ENCODE results near the gene COL25A1.

Gene COL25A1

DNA sequence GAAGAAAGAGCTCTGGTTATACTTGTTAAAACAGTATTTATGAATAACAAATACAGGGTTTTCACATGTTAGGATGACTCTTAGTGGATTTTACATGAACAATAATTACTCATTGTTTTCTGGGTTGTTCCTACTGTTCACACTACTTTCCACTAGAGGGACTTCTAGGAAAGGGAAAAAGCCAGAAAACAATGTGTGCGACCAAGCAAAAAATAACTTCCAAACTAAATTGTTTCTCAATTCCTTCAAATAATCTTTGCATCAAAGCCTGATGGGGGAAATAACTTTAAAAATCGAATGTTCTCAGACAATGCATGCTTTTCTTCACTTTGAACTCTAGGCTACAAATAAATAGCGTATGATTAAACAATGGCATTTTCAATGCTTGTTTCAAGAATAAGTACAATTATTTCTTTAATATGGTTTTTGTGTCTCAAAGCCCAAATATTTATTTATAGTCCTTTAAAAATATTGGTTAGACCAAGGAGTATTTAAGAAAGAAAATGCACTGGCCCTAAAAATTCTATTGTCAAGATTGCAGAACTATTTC, 467.5 kb downstream of the COL25A1 start:
- DNase-seq, result peak; percentile 11

DNA sequence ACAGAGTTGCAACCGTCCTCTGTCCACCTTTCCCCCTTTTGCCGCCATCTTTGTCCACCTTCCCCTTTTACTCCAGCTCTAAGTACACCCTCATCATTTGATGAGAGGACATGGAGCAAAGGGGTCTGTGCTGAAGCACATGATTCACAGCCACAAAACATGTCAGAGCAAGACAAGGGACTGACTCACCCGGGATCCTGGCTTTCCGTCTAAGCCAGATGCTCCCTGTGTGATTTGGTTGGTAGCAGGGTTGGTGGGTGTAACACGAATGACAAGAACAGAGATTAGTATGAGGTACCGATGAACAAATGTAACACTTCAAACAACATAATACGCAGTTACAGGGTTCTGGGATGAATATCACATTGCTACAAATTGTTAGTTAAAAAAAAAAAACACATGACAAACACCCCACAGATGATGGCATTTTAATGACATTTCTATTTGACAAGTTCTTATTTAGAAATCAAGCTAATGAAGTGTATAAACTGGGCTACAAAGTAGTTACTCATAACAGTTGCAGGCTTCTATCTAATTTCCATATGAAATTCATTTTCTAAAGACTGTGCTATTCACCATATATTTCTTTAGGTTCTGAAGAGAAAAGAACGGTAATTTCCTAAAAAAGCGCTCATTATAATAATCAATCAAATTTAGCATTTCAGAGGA, 468.2 kb downstream of the COL25A1 start:
- DNase-seq, result no peak

- no peak for DNase-seq
Measured at GRCh38 chr4:108833046-108833445, 469.4 kb downstream of the COL25A1 start.

DNA sequence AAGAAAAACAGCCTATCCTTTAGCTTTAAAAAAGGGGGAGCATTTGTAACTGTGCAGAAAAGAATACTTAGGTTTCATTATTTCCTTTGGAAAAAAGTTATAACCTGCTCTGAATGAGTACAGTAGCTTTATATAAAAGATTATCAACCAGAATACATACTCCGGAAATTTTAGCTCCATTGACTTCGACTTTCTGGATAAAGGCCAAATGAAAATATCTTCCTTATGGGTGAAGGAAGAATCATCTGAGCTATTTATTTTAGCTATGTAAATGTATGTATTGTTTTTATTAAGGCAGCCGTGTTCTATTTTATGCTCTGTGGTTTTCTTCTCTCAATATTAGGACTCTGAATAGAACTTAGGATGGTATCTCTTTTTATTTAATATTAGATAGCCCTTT, 470.6 kb downstream of the COL25A1 start:
- DNase-seq, result no peak

DNA sequence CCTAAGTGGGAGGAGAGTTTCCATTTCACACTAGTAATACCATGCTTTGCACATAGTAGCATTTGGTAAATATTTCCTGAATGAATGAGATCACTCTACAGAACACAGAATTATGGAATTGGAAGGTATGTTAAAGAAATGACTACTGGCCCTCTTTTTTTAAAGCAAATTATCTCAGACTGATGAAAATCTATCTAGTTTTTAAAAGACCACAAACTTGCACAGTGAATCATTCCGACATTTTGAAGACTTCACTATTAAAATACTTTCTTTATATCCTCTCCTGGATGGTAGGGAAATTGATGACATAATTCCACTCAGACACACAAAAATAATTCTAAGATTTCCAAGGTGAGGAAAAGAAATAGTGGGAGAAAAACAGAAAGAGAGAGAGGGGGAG, 471.2 kb downstream of the COL25A1 start:
- DNase-seq, result no peak

DNA sequence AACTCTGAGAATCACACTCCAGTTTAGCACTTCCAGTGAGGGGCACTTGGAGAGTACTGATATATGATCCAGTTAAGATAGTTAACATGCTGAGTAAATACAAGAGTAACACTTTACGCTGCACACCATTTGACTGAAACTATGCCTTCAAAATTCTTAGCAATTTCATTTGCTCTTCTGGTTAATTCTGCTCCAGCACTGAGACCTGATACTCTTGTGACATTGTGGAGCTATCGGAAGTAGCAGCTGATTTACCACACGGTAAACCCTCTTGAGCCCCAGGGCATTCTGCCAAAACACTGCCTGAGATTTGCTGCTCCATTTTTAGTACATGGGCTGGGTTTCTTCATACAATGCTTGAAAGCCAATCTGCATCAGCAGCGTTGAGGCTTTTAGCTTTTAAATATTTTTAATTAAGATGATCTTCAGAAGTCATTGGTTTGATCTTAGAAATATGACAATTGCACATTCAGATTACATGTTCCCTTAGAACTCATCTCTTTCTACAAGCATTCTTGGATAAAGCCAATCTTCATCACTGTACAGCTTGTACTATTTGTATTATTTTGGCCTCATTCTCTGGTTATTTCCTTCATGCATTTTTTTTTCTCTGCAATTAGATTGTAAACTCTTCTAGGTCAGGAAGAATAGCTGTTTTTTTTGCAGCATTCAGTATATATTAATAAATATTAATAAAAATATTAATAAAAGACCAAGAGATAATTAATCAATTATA, 471.8 kb downstream of the COL25A1 start:
- peak; percentile 84 for DNase-seq

DNA sequence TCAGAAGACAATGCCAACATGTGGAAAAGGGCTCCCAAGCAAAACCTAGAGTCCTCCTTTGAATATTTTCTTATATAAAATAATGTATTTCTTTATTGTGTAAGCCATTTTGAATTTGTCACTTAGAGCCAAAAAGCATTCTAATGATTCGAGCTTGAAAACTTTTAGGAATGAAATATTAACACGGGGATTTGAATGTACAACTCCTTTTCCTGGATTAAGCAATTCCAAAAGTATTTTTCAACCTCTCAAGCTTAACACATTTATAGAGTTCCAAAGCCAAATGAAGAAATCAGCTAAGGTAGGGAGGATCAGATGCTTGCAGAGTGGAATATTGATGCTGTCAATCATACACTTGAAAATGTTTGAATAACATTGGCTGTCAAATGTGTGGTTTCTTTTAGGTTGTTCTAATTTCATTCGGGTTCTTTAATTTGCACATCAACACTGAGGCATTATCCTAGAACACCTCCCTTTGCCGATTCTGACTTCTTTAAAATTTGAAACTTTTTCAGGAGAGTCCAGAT, 472.4 kb downstream of the COL25A1 start:
- no peak for DNase-seq

GRCh38 chr4:108828620-108829019, 473.8 kb downstream of the COL25A1 start:
- no peak for DNase-seq

DNA sequence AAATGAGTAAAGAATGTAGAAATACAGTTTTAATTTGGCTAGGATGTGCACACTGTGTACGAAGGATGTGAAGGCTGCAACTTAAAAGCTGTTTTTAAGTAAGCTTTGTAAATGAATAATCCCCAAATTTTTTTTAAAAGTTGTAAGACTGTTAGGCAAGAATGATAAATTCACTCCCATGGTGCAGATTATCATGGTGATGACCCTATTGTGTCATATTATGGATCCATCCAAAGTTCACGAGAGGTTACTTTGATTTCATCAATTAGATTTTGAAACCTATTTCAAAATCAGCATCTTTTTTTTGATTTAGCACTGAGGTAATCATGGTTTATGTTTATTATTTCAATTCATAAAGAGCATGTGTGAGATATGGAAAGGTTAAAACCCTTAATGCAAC, 476.7 kb downstream of the COL25A1 start:
- no peak for DNase-seq

DNA sequence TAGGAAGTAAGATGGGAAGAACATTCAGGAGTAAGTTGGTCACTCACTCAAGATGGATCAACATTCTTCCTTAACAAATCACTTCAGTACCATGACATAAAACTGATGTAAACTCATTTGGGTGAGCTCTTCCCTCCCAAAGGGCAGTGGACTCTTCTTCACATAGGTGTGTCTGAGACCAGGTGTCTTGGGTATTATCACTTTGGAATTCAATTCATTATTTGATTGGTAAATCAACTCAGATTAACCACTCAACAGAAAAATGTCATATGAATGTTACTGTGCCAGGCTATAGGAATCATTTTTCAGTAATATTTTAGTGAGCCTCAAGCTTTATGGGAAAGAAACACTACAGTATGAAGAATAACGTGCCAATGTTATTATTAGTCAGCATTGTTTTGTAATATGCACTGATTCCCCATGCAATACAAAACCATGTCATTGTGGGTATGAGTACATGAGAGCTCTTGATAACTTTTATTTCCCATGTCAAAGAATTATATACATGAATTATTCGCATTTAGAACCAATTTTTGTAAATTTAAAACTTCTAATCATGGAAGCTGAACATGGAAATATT, 481.0 kb downstream of the COL25A1 start:
- no peak for DNase-seq

GRCh38 chr4:108820492-108821350, 481.7 kb downstream of the COL25A1 start:
- DNase-seq, result no peak

DNA sequence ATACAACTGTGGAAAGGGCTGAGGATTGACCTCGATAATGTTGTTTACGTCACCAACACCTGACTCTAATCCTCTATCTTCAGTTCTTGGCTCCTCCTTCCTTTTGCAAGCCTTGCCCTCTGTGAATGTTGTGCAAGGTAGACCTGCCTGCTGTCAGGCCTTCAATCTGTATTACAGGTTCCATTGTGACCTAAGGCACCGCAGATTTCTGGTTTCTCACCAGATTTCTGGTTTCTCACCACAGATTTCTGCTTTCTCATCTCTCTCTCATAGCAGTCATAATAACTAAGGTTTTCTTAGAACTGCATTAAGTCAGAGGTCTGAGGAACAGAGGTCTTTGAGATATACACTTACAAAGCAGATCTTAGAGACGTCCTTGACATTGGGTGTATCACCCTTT, 488.1 kb downstream of the COL25A1 start:
- DNase-seq, result no peak

- no peak for DNase-seq
Measured at GRCh38 chr4:108813261-108813660, 489.2 kb downstream of the COL25A1 start.

DNA sequence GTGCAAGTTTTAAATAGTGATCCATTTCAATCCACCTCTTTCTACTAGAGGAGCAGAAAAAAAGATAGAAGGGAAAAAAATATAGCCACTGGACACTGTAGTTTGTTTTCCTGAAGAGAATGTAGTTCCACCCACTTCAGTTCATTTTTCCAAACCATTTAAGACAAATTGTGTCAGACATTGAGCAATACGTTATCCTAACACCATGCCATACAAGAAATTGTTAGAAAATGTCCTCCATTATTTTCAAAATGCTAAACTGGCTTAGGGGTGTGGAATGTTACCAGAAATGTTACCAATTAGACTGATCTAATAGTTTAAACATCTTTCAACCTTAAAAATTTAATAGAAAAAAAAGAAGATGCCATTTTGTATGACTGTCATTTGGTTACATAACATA, 491.0 kb downstream of the COL25A1 start:
- DNase-seq, result no peak

DNA sequence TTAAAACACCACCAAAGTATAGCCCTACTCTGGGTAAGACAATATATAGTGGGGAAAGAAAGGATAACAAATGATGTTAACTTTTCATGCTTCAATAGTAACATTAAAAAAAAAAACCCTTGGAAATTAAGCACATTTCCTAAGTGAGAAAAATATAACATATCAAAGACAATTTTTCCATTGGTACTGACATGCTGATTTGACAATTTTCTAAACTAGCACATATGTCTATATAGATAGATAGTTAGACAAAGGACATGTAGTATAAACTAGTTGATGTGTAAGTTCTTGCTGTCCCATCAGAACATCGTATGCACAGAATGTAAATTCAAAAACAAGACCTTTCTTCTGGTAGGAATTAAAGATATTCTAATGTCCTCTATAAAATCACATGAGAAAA, 492.4 kb downstream of the COL25A1 start:
- no peak for DNase-seq

- DNase-seq, result no peak
Measured at GRCh38 chr4:108804648-108805273, 497.7 kb downstream of the COL25A1 start.

DNA sequence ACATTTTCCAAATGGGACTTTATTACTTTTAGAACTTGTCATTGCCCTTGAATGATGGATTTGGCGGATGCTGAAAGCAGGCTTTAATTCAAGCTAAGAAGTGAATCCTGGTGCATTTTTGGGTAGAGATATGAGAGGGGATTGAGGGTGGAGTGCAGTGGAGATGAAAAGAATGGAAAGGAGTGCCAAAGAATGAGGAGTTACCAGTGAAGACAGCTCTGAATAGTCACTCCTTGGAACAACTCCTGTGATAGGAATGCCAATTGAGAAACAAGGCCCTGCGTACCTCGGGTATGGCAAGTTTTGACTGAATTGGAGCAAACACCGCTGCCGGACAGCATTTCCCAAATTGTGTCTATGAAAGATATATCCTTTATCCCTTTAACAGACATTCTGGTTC, 503.2 kb downstream of the COL25A1 start:
- DNase-seq, result no peak

- DNase-seq, result no peak
Measured at GRCh38 chr4:108796173-108796572, 506.3 kb downstream of the COL25A1 start.

DNA sequence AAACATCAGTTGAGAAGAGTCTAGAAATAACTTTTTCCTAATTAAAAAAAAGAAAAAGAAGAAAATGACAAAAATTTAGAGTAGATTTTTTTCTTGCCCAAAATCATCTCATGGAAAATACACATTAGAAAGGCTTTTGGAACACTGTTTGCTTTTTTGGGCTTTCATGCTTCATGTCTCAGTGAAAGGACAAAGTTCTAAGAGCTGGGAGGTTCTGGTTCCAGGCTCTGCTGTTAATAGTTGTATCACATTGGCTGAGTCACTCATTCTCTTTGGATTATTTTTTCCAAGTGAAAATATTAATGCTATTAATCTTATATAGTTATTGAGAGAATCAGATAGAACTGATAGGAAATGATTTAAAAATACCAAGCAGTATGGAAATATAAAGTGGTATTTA, 506.7 kb downstream of the COL25A1 start:
- no peak for DNase-seq

DNA sequence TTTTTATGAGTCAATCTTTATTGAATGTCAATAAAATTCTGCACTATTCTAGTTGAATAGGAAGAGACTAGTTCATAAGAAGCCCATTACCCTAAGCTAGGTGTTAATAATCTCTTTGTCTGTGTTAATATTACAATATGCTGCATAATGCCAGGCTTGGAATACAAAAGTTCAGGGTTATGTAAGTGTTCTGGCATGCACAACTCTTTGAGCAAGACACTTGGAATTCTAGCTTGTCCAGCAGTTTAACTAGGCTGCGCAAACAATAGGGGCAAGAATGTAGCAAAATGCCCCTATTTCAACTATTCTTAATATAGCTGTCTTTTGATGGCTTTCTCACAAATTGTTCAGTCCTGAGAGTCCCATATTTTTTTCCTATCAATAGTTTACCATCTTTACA, 508.3 kb downstream of the COL25A1 start:
- DNase-seq, result no peak

DNA sequence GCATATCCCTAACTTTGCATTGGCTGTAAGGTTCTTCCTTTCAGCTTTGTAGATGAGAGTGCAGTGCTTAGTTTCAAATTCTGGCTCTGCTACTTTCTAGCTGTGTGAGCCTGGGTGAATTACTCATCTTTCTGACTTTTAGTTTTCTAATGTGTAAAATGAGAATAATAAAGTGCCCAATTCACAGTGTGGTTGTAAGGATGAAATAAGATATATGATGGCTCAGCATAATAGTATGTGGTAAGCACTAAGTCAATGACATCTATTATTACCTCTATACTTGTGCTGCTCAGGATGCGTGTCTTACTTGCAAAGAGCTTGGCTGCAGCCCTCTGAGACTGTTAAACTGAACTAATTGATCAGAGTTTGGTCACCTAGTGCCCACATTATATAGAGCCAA, 509.0 kb downstream of the COL25A1 start:
- DNase-seq, result no peak

GRCh38 chr4:108788731-108789130, 513.7 kb downstream of the COL25A1 start:
- no peak for DNase-seq

All from RPMI8226 (cell line).